ENCODE measurements around the gene SNHG17. TPM values are rescaled to one million over a fixed set of nuclear protein-coding genes. Genes with fewer than 3 reads are reported as not detected.

Gene SNHG17
- total and polyA plus RNA-seq, 8 donors: 12.8 to 38.7 (median 17.0) TPM

DNA sequence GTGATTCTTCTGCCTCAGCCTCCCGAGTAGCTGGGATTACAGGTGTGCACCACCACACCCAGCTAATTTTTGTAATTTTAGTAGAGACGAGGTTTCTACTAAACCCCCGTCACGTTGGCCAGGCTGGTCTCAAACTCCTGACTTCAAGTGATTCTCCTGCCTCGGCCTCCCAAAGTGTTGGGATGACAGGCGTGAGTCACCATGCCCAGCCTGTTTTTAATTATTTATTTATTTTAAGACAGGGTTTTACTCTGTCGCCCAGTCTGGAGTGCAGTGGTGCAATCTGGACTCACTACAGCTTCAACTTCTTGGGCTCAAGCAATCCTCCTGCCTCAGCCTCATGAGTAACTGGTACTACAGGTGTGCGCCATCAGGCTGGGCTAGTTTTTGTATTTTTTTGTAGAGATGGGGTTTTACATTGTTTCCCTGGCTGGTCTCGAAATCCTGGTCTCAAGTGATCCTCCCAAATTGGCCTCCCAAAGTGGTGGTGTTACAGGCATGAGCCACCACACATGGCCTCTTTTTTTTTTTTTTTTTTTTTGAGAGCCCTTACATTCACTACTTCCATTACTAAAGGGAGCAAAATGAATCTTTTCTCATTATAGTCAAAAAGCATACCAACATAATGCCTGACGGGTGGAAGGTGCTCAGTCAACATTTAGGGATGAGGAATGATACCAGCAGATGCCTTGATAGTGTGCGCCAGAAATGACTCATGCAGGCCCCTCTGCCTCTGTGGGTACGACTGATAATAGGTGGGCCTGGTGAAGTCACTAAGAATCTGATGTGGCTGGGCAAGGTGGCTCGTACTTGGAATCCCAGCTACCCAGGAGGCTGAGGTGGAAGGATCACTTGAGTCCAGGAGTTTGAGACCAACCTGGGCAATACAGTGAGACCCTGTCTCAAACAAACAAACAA, 19.7 kb upstream of the SNHG17 start:
- Histone ChIP-seq H3K9me3 (no peaks in the 10 kb centered on the region), H3K36me3 (no peaks in the 10 kb centered on the region), H3K27me3 (no peaks in the 10 kb centered on the region), H3K4me3 (no peak overlapping the region), H3K27ac (no peak overlapping the region), H3K4me1 (no peaks in the 10 kb centered on the region)
- FAIRE-seq: no peak
- ATAC-seq: no peak
- peak in 1 of 6 donors; percentile 9 for DNase-seq
- intact Hi-C loops (cut with DNase I): no loop called here
- TF ChIP-seq, protein P1, sequence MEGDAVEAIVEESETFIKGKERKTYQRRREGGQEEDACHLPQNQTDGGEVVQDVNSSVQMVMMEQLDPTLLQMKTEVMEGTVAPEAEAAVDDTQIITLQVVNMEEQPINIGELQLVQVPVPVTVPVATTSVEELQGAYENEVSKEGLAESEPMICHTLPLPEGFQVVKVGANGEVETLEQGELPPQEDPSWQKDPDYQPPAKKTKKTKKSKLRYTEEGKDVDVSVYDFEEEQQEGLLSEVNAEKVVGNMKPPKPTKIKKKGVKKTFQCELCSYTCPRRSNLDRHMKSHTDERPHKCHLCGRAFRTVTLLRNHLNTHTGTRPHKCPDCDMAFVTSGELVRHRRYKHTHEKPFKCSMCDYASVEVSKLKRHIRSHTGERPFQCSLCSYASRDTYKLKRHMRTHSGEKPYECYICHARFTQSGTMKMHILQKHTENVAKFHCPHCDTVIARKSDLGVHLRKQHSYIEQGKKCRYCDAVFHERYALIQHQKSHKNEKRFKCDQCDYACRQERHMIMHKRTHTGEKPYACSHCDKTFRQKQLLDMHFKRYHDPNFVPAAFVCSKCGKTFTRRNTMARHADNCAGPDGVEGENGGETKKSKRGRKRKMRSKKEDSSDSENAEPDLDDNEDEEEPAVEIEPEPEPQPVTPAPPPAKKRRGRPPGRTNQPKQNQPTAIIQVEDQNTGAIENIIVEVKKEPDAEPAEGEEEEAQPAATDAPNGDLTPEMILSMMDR (IDR thresholded peaks at IDR 0.05): no peak
- 82 to 90% methylated on average over 13 of the region's 13 CpGs for WGBS, 2 donors

DNA sequence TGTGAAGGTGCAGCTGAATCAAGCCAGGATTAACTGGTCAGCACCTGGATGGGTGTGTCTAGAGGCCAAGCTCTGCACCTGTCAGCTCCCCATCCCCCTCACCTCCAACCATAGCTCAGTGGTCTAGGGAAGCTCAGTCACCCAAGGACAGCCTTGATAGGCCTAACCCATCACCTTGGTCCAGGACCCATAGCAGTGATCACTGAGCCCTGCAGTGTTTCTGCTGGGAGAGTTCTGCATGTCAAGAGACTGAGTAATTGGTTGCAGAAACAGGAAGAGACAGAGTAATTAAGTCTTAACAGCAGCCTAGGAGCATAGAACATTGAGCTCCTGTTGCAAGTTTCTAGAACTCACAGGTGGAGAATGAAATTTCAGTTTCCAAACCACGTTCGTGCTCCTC, 18.8 kb upstream of the SNHG17 start:
- FAIRE-seq (no peak), DNase-seq (peak in 1 of 6 donors; percentile 6), ATAC-seq (peak in 1 of 4 donors; percentile 9)
- H3K27me3 ChIP-seq: no peaks in the 10 kb centered on the region
- no peaks in the 10 kb centered on the region for H3K4me1 ChIP-seq
- H3K27ac ChIP-seq: no peak overlapping the region
- no peaks in the 10 kb centered on the region for H3K36me3 ChIP-seq
- no peak overlapping the region for H3K4me3 ChIP-seq
- H3K9me3 ChIP-seq: no peaks in the 10 kb centered on the region
- 94 to 98% methylated on average over 2 of the region's 2 CpGs for WGBS, 2 donors
- intact Hi-C loops (cut with DNase I): no loop called here
- TF ChIP-seq, protein P1 (IDR thresholded peaks at IDR 0.05): no peak

- H3K27me3 ChIP-seq: no peaks in the 10 kb centered on the region
- ATAC-seq (no peak), DNase-seq (peak in 1 of 6 donors; percentile 25), FAIRE-seq (no peak)
- WGBS, 2 donors: 89% methylated on average over 16 to 18 of the region's 19 CpGs
- peaks cover 0 to 1% (median 0%) of the 10 kb centered on the region in 3 donors for H3K4me1 ChIP-seq
- H3K36me3 ChIP-seq: no peaks in the 10 kb centered on the region
- H3K4me3 ChIP-seq: no peak overlapping the region
- H3K27ac ChIP-seq: no peak overlapping the region
- intact Hi-C loops (cut with DNase I): no loop called here
- no peaks in the 10 kb centered on the region for H3K9me3 ChIP-seq
- TF ChIP-seq, protein P1 (IDR thresholded peaks at IDR 0.05): no peak
These were observed 17.9 kb upstream of the SNHG17 start for GRCh38 chr20:38452880-38453624.

DNA sequence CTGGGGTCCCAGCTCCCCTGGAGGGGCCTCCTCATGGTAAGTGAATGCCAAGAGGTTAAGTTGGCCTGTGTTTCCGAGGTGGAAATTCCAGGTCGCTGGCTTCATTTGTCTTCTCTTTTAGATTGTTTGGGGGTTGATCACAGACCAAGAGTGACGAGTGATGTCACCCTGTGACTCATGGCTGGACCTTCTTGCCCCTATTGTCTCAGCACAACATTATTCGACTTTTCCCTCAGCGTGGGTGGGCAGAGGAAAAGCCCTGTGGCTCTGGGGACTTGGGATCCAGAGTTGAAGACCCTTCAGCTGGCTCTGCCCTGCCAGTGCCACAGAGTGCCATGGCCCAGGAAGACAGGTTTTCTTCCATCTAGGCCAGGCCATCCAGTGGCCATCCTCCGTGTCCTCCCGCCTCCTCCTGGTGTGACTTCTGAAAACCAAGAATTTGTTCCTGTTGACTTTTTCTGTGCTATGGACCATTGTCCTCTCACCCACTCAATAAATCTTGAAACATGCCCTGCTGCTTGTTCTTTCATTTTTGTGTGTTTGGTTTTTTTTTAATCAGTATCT, 15.4 kb upstream of the SNHG17 start:
- H3K4me3 ChIP-seq: no peak overlapping the region
- peaks cover 0 to 11% (median 0%) of the 10 kb centered on the region in 3 donors for H3K4me1 ChIP-seq
- no peaks in the 10 kb centered on the region for H3K36me3 ChIP-seq
- no peak for ATAC-seq
- WGBS, 2 donors: 86 to 90% methylated on average over 7 of the region's 7 CpGs
- FAIRE-seq: no peak
- H3K27me3 ChIP-seq: no peaks in the 10 kb centered on the region
- intact Hi-C loops (cut with DNase I): no loop called here
- H3K9me3 ChIP-seq: no peaks in the 10 kb centered on the region
- H3K27ac ChIP-seq: no peak overlapping the region
- TF ChIP-seq, protein P1 (IDR thresholded peaks at IDR 0.05): no peak
- DNase-seq: no peak

All from pancreas (tissue), 10 donors.